ENCODE data around the gene KRT7.

Gene KRT7

DNA sequence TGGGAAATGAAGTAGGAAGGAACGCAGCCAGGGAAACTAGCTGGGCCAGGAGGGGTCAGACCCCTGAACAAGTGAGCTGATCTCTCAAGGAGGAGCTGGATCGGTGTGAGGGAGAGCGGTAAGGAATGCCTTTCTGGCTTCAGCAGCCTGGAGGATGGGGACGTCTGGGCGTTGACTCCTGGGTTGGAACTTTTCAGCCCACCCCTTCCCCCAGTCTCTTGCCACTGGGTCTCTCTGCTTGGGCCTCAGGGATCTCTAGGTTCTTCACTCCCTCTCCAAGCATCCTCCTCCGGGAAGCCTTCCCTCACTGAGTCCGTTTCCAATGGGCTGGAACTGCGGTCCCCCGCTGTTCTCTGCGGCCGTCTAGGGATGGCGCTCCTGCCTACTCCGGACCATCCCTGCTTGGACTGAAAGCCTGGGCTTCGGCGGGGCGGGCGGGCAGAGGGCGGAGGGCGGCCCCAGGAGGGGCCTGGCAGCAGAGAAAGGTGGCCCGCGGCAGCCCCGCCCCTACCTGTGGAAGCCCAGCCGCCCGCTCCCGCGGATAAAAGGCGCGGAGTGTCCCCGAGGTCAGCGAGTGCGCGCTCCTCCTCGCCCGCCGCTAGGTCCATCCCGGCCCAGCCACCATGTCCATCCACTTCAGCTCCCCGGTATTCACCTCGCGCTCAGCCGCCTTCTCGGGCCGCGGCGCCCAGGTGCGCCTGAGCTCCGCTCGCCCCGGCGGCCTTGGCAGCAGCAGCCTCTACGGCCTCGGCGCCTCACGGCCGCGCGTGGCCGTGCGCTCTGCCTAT lies at the start of gene KRT7:
Gene KRT7 (plus strand): TSS at position 570 of the 788 bp plus-strand sequence. CDS start 54 bp downstream, at position 624.
- TF ChIP-seq CTCF (conservative IDR thresholded peaks at IDR 0.05): no peak
- peak within 1 kb of the TSS; percentile 36; the same call in 1 of the 2 replicates for H3K27ac ChIP-seq

DNA sequence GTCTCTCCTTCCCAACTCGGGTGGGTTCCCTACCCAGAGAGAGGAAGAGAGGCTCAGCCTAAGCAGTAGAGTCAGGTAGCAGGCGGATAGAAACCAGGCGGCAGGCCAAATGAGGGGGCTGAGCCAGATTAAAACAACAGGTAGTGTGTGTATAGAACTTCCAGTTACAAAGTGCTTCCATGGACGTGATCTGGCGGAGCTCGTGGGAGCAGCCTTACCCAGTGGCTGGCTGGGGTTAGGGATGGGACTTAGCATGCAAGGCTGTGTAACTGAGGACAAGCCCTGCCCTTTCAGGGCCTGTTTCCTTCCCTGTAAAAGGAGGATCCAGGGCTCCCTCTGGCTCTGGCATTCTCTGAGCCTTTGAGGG lies 49.5 kb upstream of the KRT7 start:
- peak overlapping the region; percentile 25; the same call in 1 of the 2 replicates for H3K27ac ChIP-seq
- no peak for TF ChIP-seq CTCF (conservative IDR thresholded peaks at IDR 0.05)

GRCh38 chr12:52183971-52184370 lies 49.1 kb upstream of the KRT7 start:
- TF ChIP-seq CTCF (conservative IDR thresholded peaks at IDR 0.05): no peak

GRCh38 chr12:52184813-52185212 lies 48.2 kb upstream of the KRT7 start:
- no peak overlapping the region; the same call in 1 of the 2 replicates for H3K27ac ChIP-seq
- no peak for TF ChIP-seq CTCF (conservative IDR thresholded peaks at IDR 0.05)

More at GRCh38 chr12:52183971-52184370, 49.1 kb upstream of the KRT7 start:
- peak overlapping the region; percentile 25; the same call in 1 of the 2 replicates for H3K27ac ChIP-seq

GRCh38 chr12:52185400-52185967 lies 47.6 kb upstream of the KRT7 start:
- no peak overlapping the region; the same call in 1 of the 2 replicates for H3K27ac ChIP-seq

GRCh38 chr12:52186118-52186840 lies 46.8 kb upstream of the KRT7 start:
- no peak for TF ChIP-seq CTCF (conservative IDR thresholded peaks at IDR 0.05)
- H3K27ac ChIP-seq: no peak overlapping the region

More at GRCh38 chr12:52185400-52185967, 47.6 kb upstream of the KRT7 start:
- TF ChIP-seq CTCF (conservative IDR thresholded peaks at IDR 0.05): no peak

DNA sequence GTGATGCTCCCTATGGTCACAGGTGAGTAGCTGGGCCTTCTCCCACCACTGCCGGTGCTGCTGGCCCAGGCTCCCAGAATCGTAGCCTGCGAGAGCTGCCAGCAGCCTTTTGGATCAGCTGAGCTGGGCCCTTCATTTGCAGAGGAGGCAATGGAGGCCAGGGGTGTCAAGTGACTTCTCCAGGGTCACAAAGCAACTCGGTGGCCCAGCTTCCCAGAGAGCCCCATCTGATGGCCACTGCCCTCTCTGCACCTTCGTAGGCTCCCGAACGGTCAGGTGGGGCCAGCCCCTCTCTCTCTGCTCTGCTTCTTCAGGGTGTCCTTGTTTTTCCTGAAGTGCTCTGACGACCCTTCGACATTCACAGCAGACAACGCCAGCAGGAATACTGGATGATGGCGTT lies 45.8 kb upstream of the KRT7 start:
- no peak overlapping the region for H3K27ac ChIP-seq
- no peak for TF ChIP-seq CTCF (conservative IDR thresholded peaks at IDR 0.05)

Data from VCaP (cell line).